B cell (primary cell): ENCODE data around the gene ARAP2.

ENCODE experiments used
- CTCF ChIP-seq: fragments of 200-600 bp; IDR thresholded peaks from one replicate; pipeline ENCODE4 v1.8.0; 2022; ENCODE audit warnings: antibody characterized with exemption, mild to moderate bottlenecking
- EZH2 ChIP-seq: IDR thresholded peaks from 2 replicates; pipeline ENCODE4 v1.6.1; 2012; ENCODE audit warnings: borderline replicate concordance, low read depth, mild to moderate bottlenecking, moderate library complexity, low read length; ENCODE audit not compliant: insufficient read depth, poor library complexity, severe bottlenecking

DNA sequence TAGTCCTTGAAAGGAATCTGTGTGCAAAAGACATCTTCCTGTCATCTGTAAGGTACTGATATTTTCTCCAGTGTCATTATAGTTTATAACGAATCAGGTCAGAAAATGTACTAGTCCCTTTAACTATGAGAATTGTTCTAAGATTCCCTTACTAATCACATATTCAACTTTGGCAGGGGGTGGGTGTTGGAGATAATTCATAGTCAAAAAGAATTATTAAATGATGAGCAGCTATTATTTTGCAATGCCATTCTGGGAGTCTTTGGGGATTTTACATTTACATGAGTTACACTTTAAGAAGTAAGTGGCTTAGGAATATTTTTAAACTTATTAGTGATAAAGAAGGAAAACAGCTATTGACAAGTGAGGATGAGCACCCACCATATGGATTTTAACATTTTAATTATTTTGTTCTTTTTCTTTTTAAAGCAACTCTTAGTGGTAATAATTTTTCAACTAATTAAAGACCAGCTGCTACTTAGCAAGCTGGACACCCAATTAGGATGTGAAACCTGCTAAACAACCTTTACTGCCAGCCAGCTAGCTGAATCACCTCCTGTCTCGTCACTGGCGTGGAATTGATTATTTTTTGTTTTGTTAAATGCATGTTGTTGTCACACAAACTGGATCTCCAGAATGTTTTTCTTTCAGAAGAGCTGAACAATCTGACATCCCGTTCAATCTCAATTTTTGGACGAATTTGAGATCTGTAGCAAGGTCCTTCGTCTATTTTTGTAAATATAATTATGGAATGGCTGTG lies 219.2 kb downstream of the ARAP2 start:
- TF ChIP-seq CTCF (no peak), EZH2 (no peak)
